ENCODE measurements around the gene TMEM238L.
"Not testable (repeated sequence)": the region's sequence is repeated elsewhere in the genome, so short reads cannot be mapped to it uniquely, and the experiment has no call there.

Gene TMEM238L, protein sequence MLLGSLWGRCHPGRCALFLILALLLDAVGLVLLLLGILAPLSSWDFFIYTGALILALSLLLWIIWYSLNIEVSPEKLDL

DNA sequence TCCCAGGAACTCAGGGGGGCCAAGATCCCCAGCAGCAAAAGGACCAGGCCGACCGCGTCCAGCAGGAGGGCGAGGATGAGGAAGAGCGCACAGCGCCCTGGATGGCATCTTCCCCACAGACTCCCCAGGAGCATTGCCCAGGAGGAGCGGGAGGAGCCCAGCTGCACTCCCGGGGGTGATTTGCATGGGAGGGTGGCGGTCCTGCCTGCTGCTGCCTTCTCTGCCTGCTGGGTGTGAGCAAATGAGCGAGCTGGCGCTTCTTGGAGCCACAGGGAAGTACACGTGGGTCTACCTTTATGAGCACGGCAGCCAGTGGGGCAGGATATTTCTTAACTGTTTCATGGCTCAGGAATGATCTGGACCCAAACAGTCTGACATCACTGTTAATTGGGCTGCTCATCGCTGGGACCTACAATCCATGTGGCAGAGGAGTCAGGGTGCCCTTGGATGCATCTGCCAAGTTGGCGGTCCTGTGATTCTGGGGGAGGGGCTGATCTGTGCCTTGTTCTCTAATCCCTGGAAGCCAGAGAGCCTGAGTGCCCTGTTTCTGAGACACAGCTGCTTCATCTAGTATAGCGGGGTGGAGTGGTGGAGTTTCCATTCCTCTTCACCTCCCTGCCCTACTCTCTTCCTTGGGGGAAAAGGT lies at the start of gene TMEM238L:
TSS of gene TMEM238L (minus strand) at position 270 of the 646 bp plus-strand sequence. CDS start at position 134, 136 bp downstream.
- no peak for DNase-seq (ENCODE audit: low read depth, low spot score)

GRCh38 chr17:10846636-10847035 lies 42.7 kb upstream of the TMEM238L start:
- not testable (repeated sequence) for H3K27ac ChIP-seq; DNase-seq (ENCODE audit: low read depth, low spot score)

More for the DNA sequence above, at the start of gene TMEM238L:
- no peak within 1 kb of the TSS for H3K27ac ChIP-seq

GRCh38 chr17:10845388-10845751 lies 41.5 kb upstream of the TMEM238L start:
- no peak for DNase-seq (ENCODE audit: low read depth, low spot score)
- H3K27ac ChIP-seq = no peak overlapping the region

DNA sequence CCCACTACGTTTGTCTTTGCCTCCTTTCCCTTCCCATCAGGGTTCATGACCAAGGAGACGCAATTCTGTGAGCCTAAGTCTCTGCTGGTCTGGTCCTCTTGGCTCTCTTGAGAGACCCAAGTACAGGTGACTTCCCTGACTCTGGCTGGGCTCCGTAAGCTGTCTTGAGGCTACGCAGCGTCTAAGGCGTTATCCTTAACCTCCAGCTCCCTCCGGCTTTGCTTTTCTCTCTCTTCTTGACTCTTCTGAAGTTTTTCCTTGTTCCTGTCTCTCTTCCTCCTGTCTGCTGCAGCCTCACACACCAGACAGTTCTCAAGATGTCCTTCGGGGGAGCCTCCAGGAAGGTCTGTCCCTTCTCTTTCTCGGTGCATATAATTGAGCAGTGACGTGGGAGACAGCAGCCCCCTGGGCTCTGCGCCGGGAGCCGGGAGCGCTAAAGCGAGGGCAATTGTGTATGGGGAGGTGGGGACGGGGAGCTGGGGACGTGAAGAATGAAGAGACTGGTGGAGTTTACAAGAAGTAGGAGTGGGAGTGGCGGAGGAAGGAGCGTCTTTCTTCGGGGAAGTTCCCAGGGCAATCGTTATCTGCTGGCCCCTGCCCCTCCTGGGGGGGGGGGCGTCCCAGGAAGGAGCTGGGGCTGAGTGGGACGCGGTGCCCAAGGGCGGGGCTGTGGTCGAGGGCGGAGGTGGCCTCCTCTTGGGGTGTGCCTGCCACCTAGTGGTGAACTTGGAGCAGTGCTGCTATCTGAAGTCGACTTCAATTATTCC lies 40.9 kb upstream of the TMEM238L start:
- no peak overlapping the region for H3K27ac ChIP-seq
- no peak for DNase-seq (ENCODE audit: low read depth, low spot score)

GRCh38 chr17:10843811-10844210 lies 39.9 kb upstream of the TMEM238L start:
- H3K27ac ChIP-seq = no peak overlapping the region
- DNase-seq (ENCODE audit: low read depth, low spot score) = no peak

GRCh38 chr17:10842658-10843057 lies 38.8 kb upstream of the TMEM238L start:
- DNase-seq (ENCODE audit: low read depth, low spot score) = no peak
- no peak overlapping the region for H3K27ac ChIP-seq

- no peak overlapping the region for H3K27ac ChIP-seq
- no peak for DNase-seq (ENCODE audit: low read depth, low spot score)
Measured at GRCh38 chr17:10838682-10839081, 34.8 kb upstream of the TMEM238L start.

GRCh38 chr17:10837921-10838320 lies 34.0 kb upstream of the TMEM238L start, which contains the start of gene PIRT:
TSS of gene PIRT (minus strand) at chr17:10838087. CDS start at chr17:10825645, 12,442 bp downstream.
- H3K27ac ChIP-seq = no peak within 1 kb of the TSS
- DNase-seq (ENCODE audit: low read depth, low spot score) = no peak

GRCh38 chr17:10836966-10837590 lies 33.2 kb upstream of the TMEM238L start:
- no peak overlapping the region for H3K27ac ChIP-seq
- DNase-seq (ENCODE audit: low read depth, low spot score) = no peak

- H3K27ac ChIP-seq = no peak overlapping the region
- no peak for DNase-seq (ENCODE audit: low read depth, low spot score)
Measured at GRCh38 chr17:10836145-10836544, 32.2 kb upstream of the TMEM238L start.

GRCh38 chr17:10831696-10832095 lies 27.8 kb upstream of the TMEM238L start:
- DNase-seq (ENCODE audit: low read depth, low spot score) = no peak
- H3K27ac ChIP-seq = no peak overlapping the region

DNA sequence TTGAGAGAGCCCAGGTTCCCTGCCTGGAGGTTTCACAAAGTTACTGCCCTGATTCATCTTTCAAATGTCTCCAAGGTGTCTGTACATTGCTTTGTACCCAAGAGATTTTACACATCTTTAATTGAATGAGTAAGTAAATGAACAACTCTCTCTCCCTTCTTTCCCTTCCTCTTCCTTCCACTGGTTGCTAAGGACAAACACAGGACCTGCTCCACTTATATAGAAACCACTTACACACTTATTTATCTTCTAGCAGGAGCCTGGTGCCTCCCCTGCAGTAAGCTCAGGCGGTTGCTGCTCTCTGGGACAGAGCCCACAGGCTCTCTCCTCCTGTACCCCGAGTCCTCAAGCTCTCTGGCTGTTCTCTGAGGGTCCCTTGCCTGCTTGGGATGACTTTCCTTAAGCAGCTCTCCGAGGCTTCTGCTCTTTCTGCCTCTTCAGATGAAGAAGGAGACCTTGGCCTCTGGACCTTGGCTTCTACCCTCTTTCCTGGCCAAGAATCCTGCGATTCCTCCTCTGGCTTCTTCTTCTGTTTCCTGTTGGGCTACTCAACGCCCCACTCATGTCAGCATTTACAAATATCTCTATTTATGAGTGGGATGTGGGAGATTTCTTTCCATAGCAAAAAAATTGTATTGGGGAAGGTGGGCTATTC lies 24.1 kb upstream of the TMEM238L start:
- H3K27ac ChIP-seq = no peak overlapping the region
- no peak for DNase-seq (ENCODE audit: low read depth, low spot score)

DNA sequence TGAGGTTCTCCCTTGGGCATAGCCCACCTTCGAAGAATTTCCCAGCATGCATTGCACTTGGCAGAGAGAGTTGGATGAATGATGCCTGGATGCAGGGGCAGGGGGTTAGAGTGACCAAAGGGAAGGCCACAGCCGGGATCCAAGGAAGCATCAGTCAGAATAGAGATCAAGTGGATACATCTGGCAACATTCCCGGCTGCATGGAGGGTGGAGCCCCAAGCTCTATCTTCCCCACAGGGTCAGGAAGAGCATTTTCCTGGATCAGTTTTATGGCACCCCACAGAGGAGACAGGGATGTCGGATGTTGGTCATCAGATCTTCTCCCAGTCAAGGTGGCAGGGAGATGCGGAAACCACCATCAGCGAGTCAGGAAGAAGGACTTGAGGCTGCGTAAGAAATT lies 21.0 kb upstream of the TMEM238L start:
- no peak overlapping the region for H3K27ac ChIP-seq
- no peak for DNase-seq (ENCODE audit: low read depth, low spot score)

DNA sequence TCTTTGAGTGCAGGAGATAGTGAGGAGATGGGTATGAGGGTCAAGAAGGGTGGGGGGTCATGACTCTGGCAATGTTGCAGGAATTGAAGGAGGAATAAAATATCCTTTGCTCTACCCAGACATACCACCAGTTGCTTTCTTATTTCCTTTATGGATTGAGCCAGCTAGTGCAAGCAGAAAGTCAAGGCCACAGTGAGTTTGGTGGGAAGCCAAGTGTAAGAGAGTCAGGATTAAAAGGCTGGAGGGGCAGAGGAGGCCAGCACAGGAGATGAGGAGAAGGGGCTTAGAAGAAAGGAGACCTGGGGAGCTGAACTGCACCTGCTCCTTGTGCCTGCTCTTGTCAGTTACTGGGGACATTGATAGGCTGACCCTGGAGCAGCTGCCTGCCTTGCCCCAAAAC lies 17.9 kb upstream of the TMEM238L start:
- no peak overlapping the region for H3K27ac ChIP-seq
- DNase-seq (ENCODE audit: low read depth, low spot score) = no peak

DNA sequence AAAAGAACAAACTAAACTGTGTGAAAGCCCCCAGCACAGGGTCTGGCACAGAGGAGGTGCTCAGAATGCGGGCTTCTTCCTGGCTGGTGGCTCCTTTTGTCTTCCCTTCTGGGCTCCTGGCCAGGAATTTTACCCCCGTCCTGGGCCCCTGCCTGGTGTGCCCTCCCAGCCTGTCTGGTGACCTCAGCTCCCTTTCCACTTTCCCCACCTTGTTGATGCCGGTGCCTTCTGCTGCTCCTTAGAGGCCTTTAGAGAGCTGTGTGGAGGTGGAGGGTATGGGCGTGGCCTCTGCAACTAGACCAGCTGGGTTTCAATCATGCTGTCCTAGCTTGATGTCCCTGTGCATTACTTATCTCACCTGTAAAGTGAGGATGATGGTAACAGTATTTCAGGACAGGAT lies 17.2 kb upstream of the TMEM238L start:
- no peak for DNase-seq (ENCODE audit: low read depth, low spot score)
- H3K27ac ChIP-seq = no peak overlapping the region

DNA sequence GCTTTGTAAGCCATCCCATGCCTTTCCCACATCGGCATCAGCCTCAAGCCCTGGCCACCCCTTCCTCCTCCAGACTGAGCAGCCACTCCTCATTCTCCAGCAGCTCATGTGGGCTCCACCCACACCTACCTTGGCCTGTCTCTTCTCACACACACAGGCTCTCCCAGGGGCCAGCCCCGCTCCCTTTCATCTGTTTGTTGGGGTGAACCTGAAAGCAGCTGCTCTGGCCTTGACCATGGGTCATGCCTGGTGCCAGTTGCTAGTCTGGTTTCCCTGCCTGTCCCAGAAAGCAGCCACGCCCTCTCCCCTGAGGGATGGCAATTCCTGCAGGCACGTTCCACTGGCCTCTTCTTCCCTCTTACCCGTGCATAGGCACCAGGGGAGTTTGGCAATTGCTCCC lies 11.4 kb upstream of the TMEM238L start:
- no peak for DNase-seq (ENCODE audit: low read depth, low spot score)
- no peak overlapping the region for H3K27ac ChIP-seq

DNA sequence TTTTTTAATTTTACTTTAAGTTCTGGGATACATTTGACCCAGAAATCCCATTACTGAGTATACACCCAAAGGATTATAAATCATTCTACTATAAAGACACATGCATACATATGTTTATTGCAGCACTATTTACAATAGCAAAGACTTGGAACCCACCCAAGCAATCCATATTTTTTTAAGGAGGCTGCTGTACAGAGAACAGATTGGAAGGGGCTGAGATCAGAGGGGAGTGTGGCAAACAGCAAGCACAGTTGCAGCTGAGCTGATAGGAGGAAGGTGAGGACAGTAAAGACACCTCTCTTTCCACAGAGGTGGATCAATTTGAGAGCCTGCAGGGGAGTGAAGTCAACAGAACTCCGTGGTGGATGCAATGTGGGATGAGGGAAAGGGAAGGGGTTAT lies 10.2 kb upstream of the TMEM238L start:
- no peak for DNase-seq (ENCODE audit: low read depth, low spot score)

DNA sequence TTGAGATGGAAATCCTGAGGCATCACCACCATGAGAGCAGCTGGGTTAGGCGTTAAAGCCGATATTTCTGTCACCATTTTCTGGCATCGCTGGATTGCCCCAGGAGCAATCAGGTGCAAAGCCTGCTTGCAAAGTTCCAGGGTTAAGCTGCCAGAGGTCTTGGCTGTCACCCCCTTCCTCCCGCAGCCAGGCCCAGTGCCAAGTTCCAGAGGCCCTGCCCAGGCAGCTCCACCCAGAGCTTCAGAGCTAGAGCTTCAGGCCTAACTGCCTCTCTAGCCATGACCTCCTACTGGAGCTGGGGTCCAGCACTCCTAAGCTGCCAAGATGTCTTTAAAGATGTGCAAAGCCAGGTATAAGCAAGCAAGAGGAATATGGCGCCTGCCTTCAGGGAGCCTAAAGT lies 8.8 kb upstream of the TMEM238L start:
- DNase-seq (ENCODE audit: low read depth, low spot score) = no peak
- no peak overlapping the region for H3K27ac ChIP-seq

More for the DNA sequence above, 10.2 kb upstream of the TMEM238L start:
- no peak overlapping the region for H3K27ac ChIP-seq

GRCh38 chr17:10809605-10810004 lies 5.7 kb upstream of the TMEM238L start:
- no peak overlapping the region for H3K27ac ChIP-seq
- DNase-seq (ENCODE audit: low read depth, low spot score) = no peak

- DNase-seq (ENCODE audit: low read depth, low spot score) = no peak
- no peak overlapping the region for H3K27ac ChIP-seq
Measured at GRCh38 chr17:10807704-10808128, 3.8 kb upstream of the TMEM238L start.
